Cerebellar nuclear complex (tissue), 1 donor: Measurements from ENCODE around the gene ABCD3.
"Not testable (repeated sequence)": the region's sequence is repeated elsewhere in the genome, so short reads cannot be mapped to it uniquely, and the experiment has no call there.

Experiments used
- DNase-seq, 2 experiments: peaks; one replicate each; lab custom pipeline; 2025; lab: John Stamatoyannopoulos, UW

Gene ABCD3

GRCh38 chr1:94416901-94417727 lies 1.1 kb upstream of the ABCD3 start:
- peak in 1 of 2 experiments; percentile 50 for DNase-seq

GRCh38 chr1:94417728-94417977 lies 536 bp upstream of the ABCD3 start:
- no peak for DNase-seq

- DNase-seq, result peak in 1 of 2 experiments; percentile 0
Observed at GRCh38 chr1:94418664-94419655, 771 bp downstream of the ABCD3 start.

DNA sequence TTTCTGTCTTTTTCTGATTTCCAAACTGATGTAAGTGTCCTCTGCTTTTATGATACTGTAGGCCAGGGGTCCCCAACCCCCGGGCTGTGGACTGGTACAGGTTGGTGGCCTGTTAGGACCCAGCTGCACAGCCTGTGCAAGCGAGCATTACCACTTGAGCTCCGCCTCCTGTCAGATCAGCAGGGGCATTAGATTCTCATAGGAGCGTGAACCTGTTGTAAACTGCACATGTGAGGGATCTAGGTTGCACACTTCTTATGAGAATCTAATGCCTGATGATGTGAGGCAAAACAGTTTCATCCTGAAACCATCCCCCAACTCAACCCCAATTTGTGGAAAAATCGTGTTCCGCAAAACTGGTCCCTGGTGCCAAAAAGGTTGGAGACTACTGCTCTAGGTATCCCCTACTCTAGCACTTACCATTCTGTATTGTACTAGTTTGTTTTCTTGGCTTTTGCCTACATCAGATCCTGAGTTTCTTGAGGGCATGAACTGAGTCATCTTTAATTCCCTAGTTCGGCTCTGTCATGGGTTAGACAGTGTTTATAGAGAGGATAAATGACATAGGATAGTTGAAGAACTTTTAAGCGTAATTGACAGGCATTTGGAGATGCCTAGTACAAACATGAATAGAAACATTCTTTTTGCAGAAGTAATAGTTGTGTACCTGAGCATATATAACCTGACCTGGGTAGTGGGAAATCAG lies 4.1 kb downstream of the ABCD3 start:
- no peak for DNase-seq

GRCh38 chr1:94425821-94426484 lies 7.8 kb downstream of the ABCD3 start:
- no peak for DNase-seq

DNA sequence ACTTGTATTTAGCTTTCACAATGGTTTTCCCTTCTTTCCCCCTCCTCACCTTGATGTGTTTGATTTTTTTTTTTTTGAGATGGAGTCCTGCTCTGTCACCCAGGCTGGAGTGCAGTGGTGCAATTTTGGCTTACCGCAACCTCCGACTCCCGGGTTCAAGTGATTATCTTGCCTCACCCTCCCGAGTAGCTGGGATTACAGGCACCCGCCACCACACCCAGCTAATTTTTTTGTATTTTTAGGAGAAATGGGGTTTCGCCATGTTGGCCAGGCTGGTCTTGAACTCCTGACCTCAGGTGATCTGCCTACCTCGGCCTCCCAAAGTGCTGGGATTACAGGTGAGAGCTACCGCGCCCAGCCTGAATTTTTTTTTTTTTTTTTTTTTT lies 8.3 kb downstream of the ABCD3 start:
- DNase-seq, result not testable (repeated sequence)

DNA sequence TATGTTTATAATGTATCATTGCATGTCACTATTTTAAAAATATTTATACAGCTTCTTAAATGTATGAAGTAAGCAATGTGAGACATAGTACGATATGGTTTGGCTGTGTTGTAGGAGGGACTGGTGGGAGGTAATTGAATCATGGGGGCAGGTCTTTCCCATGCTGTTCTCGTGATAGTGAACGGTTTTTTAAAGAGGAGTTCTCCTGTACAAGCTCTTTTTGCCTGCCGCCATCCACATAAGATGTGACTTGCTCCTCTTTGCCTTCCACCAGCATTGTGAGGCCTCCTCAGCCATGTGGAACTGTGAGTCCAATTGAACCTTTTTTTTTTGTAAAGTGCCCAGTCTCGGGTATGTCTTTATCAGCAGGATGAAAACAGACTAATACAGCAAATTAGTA lies 10.3 kb downstream of the ABCD3 start:
- DNase-seq, result no peak

GRCh38 chr1:94428927-94429528 lies 10.8 kb downstream of the ABCD3 start:
- not testable (repeated sequence) for DNase-seq

GRCh38 chr1:94430066-94430465 lies 11.9 kb downstream of the ABCD3 start:
- not testable (repeated sequence) for DNase-seq

DNA sequence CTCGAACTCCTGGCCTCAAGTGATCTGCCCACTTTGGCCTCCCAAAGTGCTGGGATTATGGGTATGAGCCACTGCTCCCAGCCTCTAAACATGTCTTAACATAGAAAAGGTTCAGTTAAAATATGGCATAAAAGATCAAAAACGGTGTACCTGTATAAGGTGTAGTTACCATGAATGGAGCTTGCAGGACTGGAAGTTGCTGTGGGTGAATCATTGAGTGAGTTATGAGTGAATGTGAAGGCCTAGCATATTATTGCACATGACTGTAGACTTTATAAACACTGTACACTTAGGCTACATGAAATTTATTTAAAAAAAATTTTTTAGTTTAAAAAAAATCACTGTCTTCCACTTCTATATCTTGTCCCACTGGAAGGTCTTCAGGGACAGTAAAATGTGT lies 15.7 kb downstream of the ABCD3 start:
- DNase-seq, result no peak

GRCh38 chr1:94434365-94435045 lies 16.3 kb downstream of the ABCD3 start:
- DNase-seq, result no peak

DNA sequence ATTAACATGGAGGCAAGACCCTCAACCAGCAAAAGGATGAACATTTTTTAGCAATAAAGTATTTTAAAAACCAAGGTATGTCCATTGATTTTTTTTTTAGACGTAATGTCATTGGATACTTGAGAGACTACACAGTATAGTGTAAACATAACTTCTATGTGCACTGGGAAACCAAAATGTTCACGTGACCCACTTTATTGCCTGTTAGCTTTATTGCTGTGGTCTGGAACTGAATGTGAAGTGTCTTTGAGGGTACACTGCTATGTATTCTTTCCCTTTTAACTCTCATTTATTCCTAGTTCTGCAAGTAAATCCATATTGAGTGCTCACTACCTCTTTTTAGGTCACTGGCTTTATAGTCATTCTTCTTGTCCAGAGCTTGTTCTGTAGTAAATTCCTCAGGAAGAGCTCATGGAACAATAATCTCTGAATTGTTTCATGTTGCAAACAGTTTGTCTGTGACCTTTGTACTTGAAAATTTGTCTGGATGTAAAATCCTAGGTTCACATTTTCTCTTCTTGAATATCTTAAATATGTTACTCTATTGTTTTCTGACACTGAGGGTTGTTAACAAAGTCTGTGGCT lies 20.6 kb downstream of the ABCD3 start:
- DNase-seq, result no peak

DNA sequence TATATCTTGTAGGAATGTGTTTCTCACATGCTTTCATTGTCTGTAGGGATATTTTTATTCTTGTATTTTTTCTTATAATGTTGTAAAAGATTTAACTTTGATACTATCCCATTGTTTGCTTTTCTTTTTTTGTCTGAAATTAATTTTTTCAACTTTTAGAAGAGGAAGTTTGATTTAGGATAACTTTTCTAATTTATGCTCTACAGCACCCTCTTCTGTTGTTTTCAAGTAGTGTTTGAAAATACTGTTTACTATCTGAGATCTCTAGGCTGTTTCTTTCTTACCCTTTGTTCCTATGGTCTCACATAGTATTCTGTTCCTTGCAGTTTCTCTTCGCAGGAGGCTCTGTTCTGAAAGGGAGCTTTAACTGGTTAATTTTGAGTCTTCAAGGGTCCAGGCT lies 21.9 kb downstream of the ABCD3 start:
- no peak for DNase-seq

GRCh38 chr1:94443067-94443466 lies 24.9 kb downstream of the ABCD3 start:
- DNase-seq, result not testable (repeated sequence)

- DNase-seq, result not testable (repeated sequence)
Observed at GRCh38 chr1:94444819-94445218, 26.6 kb downstream of the ABCD3 start.

- DNase-seq, result not testable (repeated sequence)
Observed at GRCh38 chr1:94445733-94446132, 27.5 kb downstream of the ABCD3 start.

DNA sequence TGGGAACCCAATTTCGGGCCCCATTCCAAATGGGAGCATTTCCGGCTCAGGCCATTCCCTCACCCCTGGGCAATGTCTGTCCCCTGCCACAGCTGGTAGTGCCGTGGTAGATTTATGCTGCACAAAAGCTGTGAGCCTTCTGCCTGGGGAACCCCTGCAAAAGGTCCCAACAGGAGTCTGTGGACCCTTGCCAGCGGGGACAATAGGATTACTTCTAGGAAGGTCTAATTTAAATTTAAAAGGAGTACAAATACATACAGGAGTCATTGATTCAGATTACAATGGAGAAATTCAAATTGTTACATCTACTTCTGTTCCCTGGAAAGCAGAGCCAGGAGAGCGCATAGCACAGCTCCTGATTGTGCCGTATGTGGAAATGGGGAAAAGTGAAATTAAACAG lies 28.0 kb downstream of the ABCD3 start:
- not testable (repeated sequence) for DNase-seq

- not testable (repeated sequence) for DNase-seq
Observed at GRCh38 chr1:94448741-94449140, 30.6 kb downstream of the ABCD3 start.

- no peak for DNase-seq
Observed at GRCh38 chr1:94456736-94457135, 38.5 kb downstream of the ABCD3 start.

DNA sequence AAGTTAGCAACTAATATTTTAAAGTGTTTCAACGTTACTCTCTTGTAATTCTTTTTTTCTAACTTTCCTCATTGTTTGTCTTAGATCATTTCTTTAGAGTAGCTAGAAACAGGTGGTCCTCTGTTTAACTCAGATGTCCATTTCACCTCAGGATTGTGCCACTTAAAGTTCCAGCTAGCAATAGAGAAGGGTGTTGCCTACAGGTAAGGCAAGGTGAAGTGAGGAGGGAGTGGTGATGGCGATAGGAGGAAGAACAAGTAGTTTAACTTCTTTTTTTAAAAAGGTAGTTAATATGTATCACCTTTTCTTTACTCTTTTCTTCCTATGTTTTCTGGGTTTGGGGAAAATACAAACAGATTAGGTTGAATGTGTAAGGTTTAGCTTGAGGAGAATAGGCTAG lies 44.4 kb downstream of the ABCD3 start:
- no peak for DNase-seq
